Activated CD8-positive, alpha-beta memory T cell treated with anti-CD3 and anti-CD28 coated beads, Interleukin-2, amount 50 U/mL, for 24 hours (primary cell): ENCODE results near the gene RPS6KA4.

Experiments used
- DNase-seq: peaks from one replicate; pipeline ENCODE4 v3.0.0-alpha.2; 2020; ENCODE audit errors: extremely low read depth

Gene RPS6KA4

DNA sequence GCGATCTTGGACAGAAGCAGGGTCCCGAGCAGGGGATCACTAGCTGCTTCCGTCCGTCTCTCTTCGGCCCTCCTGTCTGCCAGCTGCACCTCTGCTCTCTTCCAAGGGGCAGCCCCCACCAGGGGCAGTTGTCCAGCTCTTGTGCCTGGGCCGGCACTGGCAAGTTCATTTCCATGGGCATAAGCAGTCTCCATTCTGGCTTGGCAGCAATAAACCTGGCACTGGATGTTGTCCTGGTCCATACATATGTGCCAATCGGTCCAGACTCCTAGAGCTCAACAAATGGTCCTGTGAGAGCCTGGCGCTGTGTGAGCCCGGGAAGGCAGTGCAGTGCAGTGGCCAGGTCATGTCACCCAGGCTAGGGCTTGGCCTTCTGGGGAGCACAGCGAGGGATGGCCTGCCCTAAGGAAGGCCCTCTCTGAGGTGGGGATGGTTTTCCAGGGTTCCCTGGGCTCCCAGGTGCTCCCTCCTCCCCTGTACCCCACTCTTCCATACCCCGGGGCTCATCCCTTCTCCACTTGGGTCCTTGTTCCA is 60.4 kb downstream of the RPS6KA4 start:
- DNase-seq = no peak

DNA sequence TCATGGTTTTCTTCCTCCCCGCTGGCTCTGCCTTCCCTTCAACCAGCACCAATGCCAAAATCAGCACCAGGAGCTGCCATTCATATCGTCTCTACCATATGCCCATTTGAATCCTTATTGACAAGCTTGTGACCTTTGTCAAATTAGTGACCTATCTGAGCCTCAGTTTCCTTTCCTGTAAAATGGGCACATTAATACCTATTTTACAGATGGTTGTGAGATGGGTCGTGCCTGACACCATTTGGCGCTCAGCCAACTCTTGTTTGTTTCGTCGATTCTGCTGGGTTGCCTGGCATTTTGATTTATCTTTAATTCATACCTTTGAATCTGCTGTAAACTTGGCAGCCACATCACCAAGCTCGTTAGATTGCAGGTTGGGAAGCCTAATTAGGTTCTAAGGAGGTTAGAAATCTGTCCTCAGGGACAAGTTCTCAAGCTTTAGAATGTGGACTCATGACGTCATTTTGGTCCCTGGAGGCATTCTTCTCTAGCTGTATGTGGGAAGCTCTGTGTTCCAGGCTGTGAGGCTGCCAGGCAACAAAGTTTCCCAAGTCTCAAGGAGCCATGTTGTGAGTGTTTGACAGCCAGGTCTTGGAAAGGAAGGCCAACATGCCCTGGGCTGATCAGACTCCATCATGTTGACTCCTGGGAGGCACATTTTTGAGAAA is 61.0 kb downstream of the RPS6KA4 start:
- DNase-seq = no peak
